GM19035 (cell line): ENCODE measurements around the gene MRPL4.
"Not testable (repeated sequence)": the region's sequence is repeated elsewhere in the genome, so short reads cannot be mapped to it uniquely, and the experiment has no call there.

Experiments used
- ATAC-seq: cut with Tn5 transposase; IDR thresholded peaks from one replicate; pipeline ENCODE4 v1.9.1; 2021; ENCODE audit not compliant: unreplicated experiment

Gene MRPL4

GRCh38 chr19:10260141-10260584 lies 8.1 kb downstream of the MRPL4 start:
- ATAC-seq, result no peak

- ATAC-seq, result no peak
Measured at GRCh38 chr19:10262771-10263170, 10.8 kb downstream of the MRPL4 start.

- ATAC-seq, result no peak
Measured at GRCh38 chr19:10266706-10267105, 14.7 kb downstream of the MRPL4 start.

GRCh38 chr19:10268071-10268470 lies 16.1 kb downstream of the MRPL4 start:
- no peak for ATAC-seq

DNA sequence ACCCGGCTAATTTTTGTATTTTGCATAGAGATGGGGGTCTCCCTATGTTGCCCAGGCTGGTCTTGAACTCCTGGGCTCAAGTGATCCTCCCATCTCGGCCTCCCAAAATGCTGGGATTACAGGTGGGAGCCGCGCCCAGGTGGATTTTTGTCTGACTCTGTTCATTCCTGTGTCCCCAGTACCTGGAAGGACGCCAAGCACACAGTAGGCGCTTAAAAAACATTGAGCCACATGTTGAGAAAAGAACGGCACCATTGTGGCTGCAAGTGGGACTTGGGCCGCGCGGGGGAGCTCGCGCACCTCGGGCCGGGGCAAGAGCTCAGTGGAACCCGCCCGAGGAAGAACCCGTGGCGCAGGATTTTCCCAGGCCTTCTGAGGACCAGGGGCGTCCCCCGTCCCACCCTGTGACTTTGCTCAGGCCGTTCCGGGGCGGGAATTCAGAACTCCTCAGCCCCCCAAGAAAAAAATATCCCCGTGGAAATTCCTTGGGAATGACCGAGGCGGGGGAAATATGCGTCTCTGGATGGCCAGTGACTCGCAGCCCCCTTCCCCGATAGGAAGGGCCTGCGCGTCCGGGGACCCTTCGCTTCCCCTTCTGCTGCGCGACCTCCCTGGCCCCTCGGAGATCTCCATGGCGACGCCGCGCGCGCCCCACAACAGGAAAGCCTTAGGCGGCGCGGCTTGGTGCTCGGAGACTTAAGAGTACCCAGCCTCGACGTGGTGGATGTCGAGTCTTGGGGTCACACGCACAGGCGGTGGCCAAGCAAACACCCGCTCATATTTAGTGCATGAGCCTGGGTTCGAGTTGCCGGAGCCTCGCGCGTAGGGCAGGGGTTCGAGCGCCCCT lies 17.5 kb downstream of the MRPL4 start:
- peak; percentile 40 for ATAC-seq

GRCh38 chr19:10270180-10270615 lies 18.2 kb downstream of the MRPL4 start:
- ATAC-seq, result peak; percentile 44

DNA sequence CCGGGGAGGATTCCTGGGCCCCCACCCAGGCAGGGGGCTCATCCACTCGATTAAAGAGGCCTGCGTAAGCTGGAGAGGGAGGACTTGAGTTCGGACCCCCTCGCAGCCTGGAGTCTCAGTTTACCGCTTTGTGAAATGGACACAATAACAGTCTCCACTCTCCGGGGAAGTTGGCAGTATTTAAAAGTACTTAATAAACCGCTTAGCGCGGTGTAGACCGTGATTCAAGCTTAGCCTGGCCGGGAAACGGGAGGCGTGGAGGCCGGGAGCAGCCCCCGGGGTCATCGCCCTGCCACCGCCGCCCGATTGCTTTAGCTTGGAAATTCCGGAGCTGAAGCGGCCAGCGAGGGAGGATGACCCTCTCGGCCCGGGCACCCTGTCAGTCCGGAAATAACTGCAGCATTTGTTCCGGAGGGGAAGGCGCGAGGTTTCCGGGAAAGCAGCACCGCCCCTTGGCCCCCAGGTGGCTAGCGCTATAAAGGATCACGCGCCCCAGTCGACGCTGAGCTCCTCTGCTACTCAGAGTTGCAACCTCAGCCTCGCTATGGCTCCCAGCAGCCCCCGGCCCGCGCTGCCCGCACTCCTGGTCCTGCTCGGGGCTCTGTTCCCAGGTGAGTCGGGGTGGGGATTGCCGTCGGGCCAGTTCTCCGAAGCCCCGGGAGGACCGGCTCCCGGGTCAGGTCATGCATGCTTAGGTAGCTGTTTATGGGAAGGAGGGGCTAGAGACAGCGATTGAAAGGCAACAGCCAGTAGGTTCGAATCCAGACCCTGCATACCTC lies 18.8 kb downstream of the MRPL4 start, which contains the start of gene ICAM1:
ICAM1 (plus strand) TSS at position 505 of the 779 bp plus-strand sequence; CDS start at position 545, 40 bp downstream.
- ATAC-seq, result peak; percentile 51

- ATAC-seq, result peak; percentile 23
Measured at GRCh38 chr19:10271543-10272086, 19.6 kb downstream of the MRPL4 start.

DNA sequence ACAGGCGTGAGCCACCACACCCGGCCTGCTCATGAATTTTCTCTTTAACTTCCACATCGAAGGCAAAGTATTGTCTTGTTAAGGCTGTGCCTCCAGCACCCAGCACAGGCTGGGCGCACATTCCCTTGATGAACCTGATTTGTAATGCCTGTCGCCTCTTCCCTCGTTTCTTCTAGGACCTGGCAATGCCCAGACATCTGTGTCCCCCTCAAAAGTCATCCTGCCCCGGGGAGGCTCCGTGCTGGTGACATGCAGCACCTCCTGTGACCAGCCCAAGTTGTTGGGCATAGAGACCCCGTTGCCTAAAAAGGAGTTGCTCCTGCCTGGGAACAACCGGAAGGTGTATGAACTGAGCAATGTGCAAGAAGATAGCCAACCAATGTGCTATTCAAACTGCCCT lies 22.6 kb downstream of the MRPL4 start:
- ATAC-seq, result no peak

- ATAC-seq, result no peak
Measured at GRCh38 chr19:10277795-10278589, 26.0 kb downstream of the MRPL4 start.

DNA sequence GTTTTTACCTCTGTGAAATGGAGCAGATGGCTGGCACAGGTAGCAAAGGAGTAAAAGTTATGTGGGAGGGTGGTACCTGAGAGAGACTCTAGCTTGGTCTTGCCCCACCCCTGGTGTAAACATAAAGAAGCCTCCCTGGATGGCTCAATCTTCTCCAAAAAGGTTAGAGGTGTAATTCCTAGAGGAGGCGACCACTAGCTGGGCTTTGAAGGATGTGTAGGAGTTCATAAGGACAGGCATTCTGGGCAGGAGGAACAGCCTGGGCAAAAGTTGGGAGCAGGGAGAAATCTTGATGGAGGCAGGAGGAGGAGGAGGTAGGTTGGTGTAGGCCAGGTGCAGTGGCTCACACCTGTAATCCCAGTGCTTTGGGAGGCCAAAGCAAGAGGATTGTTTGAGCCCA lies 26.9 kb downstream of the MRPL4 start:
- no peak for ATAC-seq

GRCh38 chr19:10279737-10280442 lies 27.9 kb downstream of the MRPL4 start:
- ATAC-seq, result no peak

- ATAC-seq, result not testable (repeated sequence)
Measured at GRCh38 chr19:10282043-10282442, 30.0 kb downstream of the MRPL4 start.

- no peak for ATAC-seq
Measured at GRCh38 chr19:10283301-10284064, 31.5 kb downstream of the MRPL4 start.

- ATAC-seq, result no peak
Measured at GRCh38 chr19:10284065-10284959, 32.3 kb downstream of the MRPL4 start.

GRCh38 chr19:10284960-10285278 lies 32.9 kb downstream of the MRPL4 start:
- ATAC-seq, result no peak

DNA sequence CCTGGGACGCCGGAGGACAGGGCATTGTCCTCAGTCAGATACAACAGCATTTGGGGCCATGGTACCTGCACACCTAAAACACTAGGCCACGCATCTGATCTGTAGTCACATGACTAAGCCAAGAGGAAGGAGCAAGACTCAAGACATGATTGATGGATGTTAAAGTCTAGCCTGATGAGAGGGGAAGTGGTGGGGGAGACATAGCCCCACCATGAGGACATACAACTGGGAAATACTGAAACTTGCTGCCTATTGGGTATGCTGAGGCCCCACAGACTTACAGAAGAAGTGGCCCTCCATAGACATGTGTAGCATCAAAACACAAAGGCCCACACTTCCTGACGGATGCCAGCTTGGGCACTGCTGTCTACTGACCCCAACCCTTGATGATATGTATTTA lies 33.4 kb downstream of the MRPL4 start:
- ATAC-seq, result no peak
